Loucy (cell line): ENCODE results near the gene SLC20A1.

Experiments
- EZH2phosphoT487 ChIP-seq: fragments of 200-600 bp; IDR thresholded peaks from 2 replicates; pipeline ENCODE4 v1.6.1; 2018; ENCODE audit warnings: antibody characterized with exemption, mild to moderate bottlenecking, moderate library complexity, borderline replicate concordance
- TF ChIP-seq, protein P1 (sequence below): fragments of 200-600 bp; sonication (generic); conservative IDR thresholded peaks from 2 replicates; pipeline ENCODE4 v1.5.1; 2014; ENCODE audit warnings: mild to moderate bottlenecking, antibody characterized with exemption, low read length

GRCh38 chr2:112671801-112672200 is 26.1 kb downstream of the SLC20A1 start:
- TF ChIP-seq, protein P1, sequence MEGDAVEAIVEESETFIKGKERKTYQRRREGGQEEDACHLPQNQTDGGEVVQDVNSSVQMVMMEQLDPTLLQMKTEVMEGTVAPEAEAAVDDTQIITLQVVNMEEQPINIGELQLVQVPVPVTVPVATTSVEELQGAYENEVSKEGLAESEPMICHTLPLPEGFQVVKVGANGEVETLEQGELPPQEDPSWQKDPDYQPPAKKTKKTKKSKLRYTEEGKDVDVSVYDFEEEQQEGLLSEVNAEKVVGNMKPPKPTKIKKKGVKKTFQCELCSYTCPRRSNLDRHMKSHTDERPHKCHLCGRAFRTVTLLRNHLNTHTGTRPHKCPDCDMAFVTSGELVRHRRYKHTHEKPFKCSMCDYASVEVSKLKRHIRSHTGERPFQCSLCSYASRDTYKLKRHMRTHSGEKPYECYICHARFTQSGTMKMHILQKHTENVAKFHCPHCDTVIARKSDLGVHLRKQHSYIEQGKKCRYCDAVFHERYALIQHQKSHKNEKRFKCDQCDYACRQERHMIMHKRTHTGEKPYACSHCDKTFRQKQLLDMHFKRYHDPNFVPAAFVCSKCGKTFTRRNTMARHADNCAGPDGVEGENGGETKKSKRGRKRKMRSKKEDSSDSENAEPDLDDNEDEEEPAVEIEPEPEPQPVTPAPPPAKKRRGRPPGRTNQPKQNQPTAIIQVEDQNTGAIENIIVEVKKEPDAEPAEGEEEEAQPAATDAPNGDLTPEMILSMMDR = no peak
- no peak for TF ChIP-seq EZH2phosphoT487
